Common myeloid progenitor, CD34-positive (primary cell): Measurements from ENCODE around the gene MYBPHL.

Experiments
- CTCF ChIA-PET: fragments of 350-600 bp; sonication (Branson Sonifier 250); formaldehyde crosslinking; loops from one replicate; lab custom pipeline; 2021; ENCODE audit warnings: antibody characterized with exemption; lab: Charles Lee
- POLR2A ChIA-PET: fragments of 350-600 bp; sonication (Branson Sonifier 250); formaldehyde crosslinking; loops from one replicate; lab custom pipeline; 2021; ENCODE audit warnings: antibody characterized with exemption; lab: Charles Lee
- DNase-seq, 3 donors: peaks; one replicate each; pipeline versions ENCODE4 v3.0.0 to v3.0.0-alpha.2; 2013
- H3K27ac ChIP-seq, 2 experiments: 1 replicate in 1 of 2; 2 replicates in 1 of 2; pipeline ENCODE4 v1.7.0; 2013; ENCODE audit warnings: inconsistent platforms in 2 of 2, low read length in 2 of 2, mild to moderate bottlenecking in 2 of 2, low read depth in 1 of 2, moderate library complexity in 1 of 2; ENCODE audit not compliant: severe bottlenecking in 2 of 2, insufficient read depth in 1 of 2, poor library complexity in 1 of 2
- H3K27me3 ChIP-seq, 5 experiments: replicated peaks in 2 of 5; 1 replicate in 3 of 5; 2 replicates in 2 of 5; pipeline versions ENCODE4 v1.6.1 to v1.7.0; 2013; ENCODE audit warnings: low read length in 4 of 5, mild to moderate bottlenecking in 2 of 5, moderate library complexity in 2 of 5, inconsistent platforms in 1 of 5; ENCODE audit not compliant: insufficient read depth in 5 of 5, control insufficient read depth in 4 of 5
- H3K36me3 ChIP-seq, 4 experiments: 1 replicate in 2 of 4; 2 replicates in 2 of 4; pipeline versions ENCODE4 v1.6.1 to v1.7.0; 2013; ENCODE audit warnings: low read length in 3 of 4, control low read depth in 1 of 4, mild to moderate bottlenecking in 1 of 4; ENCODE audit not compliant: control insufficient read depth in 4 of 4, insufficient read depth in 4 of 4
- H3K4me1 ChIP-seq, 4 experiments: 1 replicate in 3 of 4; 2 replicates in 1 of 4; pipeline versions ENCODE4 v1.6.1 to v1.7.1; 2013; ENCODE audit warnings: low read length in 3 of 4, mild to moderate bottlenecking in 3 of 4, control low read depth in 1 of 4, inconsistent platforms in 1 of 4, moderate library complexity in 1 of 4; ENCODE audit not compliant: control insufficient read depth in 4 of 4, insufficient read depth in 4 of 4; ENCODE audit errors: control extremely low read depth in 1 of 4
- H3K4me3 ChIP-seq, 7 experiments: 1 replicate in 4 of 7; 2 replicates in 3 of 7; pipeline versions ENCODE4 v1.5.1 to v1.7.0; 2013; ENCODE audit warnings: mild to moderate bottlenecking in 7 of 7, low read length in 6 of 7, moderate library complexity in 6 of 7, inconsistent platforms in 2 of 7, low read depth in 2 of 7, control low read depth in 1 of 7; ENCODE audit not compliant: insufficient read depth in 4 of 7, control insufficient read depth in 1 of 7; ENCODE audit errors: extremely low read depth in 1 of 7
- H3K9me3 ChIP-seq, 5 experiments: 1 replicate in 4 of 5; 2 replicates in 1 of 5; pipeline versions ENCODE4 v1.6.1 to v1.7.1; 2013; ENCODE audit warnings: low read length in 4 of 5, mild to moderate bottlenecking in 2 of 5, inconsistent platforms in 1 of 5, low read depth in 1 of 5, moderate library complexity in 1 of 5; ENCODE audit not compliant: control insufficient read depth in 4 of 5, insufficient read depth in 2 of 5; ENCODE audit errors: control extremely low read depth in 1 of 5
- WGBS: methylation state at CpG from one replicate; pipeline ENCODE4 v1.1.5; 2013; ENCODE audit not compliant: insufficient coverage; 5-methylcytosine and 5-hydroxymethylcytosine counted together

Gene MYBPHL

GRCh38 chr1:109281680-109282496, 24.9 kb downstream of the MYBPHL start:
- ChIA-PET POLR2A (interaction anchor here (0.5 kb wide), 1 partner anchor 145 kb away, joined by 3 read pairs; no protein-coding TSS in a partner anchor), CTCF (interaction anchor here (1.9 to 8.8 kb wide), 2 partner anchors 18 to 117 kb away, joined by 5 to 181 read pairs; partner anchors contain the start of gene SORT1)
- peaks cover 0 to 17% (median 6%) of the 10 kb centered on the region in 4 experiments for H3K36me3 ChIP-seq
- WGBS = 74% methylated on average over 23 of the region's 28 CpGs
- peaks cover 6 to 47% (median 23%) of the 10 kb centered on the region in 4 experiments for H3K4me1 ChIP-seq
- no peaks in the 10 kb centered on the region for H3K9me3 ChIP-seq
- no peaks in the 10 kb centered on the region for H3K27me3 ChIP-seq
- H3K4me3 ChIP-seq = peak overlapping the region in 6 of 7 experiments; percentile 76 to 94 (median 90)
- H3K27ac ChIP-seq = no peak overlapping the region
- DNase-seq = peak in 2 of 3 donors; percentile 10 to 15

- no peak overlapping the region for H3K4me3 ChIP-seq
- CTCF ChIA-PET = interaction anchor here (8.8 kb wide), 1 partner anchor 118 kb away, joined by 181 read pairs; the partner anchor contains the start of gene SORT1
- POLR2A ChIA-PET = no interaction called here
- H3K27me3 ChIP-seq = no peaks in the 10 kb centered on the region
- no peak overlapping the region for H3K27ac ChIP-seq
- H3K36me3 ChIP-seq = peaks cover 0 to 17% (median 6%) of the 10 kb centered on the region in 4 experiments
- H3K4me1 ChIP-seq = peaks cover 6 to 47% (median 23%) of the 10 kb centered on the region in 4 experiments
- DNase-seq = no peak
- no peaks in the 10 kb centered on the region for H3K9me3 ChIP-seq
- 96% methylated on average over 7 of the region's 12 CpGs for WGBS
These were observed 25.9 kb downstream of the MYBPHL start for GRCh38 chr1:109280862-109281261.

- no peak for DNase-seq
- no peak overlapping the region for H3K27ac ChIP-seq
- H3K36me3 ChIP-seq = peaks cover 0 to 17% (median 6%) of the 10 kb centered on the region in 4 experiments
- H3K27me3 ChIP-seq = no peaks in the 10 kb centered on the region
- POLR2A ChIA-PET = no interaction called here
- H3K4me3 ChIP-seq = no peak overlapping the region
- 95% methylated on average over 5 of the region's 5 CpGs for WGBS
- peaks cover 6 to 58% (median 23%) of the 10 kb centered on the region in 4 experiments for H3K4me1 ChIP-seq
- H3K9me3 ChIP-seq = no peaks in the 10 kb centered on the region
- CTCF ChIA-PET = interaction anchor here (0.6 to 8.8 kb wide), 7 partner anchors 11 to 258 kb away, joined by 4 to 181 read pairs (median 11); partner anchors contain the start of gene SORT1
These were observed 27.1 kb downstream of the MYBPHL start for GRCh38 chr1:109279615-109280278.

DNA sequence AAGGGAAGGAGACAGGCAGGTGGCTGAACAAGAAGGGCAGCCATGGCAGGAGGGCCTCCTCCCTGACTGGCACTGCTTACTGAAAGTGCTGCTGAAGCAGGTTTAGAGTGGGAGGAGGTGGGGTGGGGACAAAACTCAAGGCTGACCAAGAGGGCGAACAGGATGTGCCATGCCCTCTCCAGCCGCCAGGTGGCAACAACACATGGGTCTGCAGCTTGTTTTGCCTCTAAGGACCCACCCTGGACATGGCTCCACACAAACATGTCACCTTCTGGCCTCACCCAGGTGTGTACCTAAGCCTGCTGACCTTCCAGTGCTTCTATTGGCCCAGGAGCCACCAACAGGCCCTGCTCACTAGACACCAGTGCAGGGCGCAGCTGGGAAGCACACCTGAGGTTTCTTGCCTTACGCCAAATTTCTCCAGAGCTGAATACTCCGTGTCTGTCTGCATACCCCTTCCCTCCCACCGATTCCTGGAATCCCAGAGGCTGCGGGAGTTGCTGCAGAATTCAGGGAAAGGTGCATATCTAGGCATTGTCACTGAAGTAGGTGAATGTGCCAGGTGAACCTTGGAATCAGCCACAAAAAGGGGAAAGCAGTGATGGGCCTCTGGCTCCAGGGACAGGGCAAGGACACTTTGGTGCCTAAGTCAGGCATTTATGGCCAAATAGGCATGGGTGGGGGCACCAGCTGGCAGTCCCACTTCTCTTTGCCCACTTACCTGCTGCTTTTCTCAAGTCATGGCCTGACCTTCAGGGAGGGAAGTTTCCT, 29.2 kb downstream of the MYBPHL start:
- CTCF ChIA-PET = interaction anchor here (0.6 to 8.8 kb wide), 25 partner anchors 8 to 1601 kb away, joined by 3 to 181 read pairs (median 5); partner anchors contain the start of gene SORT1
- 90% methylated on average over 6 of the region's 7 CpGs for WGBS
- H3K27ac ChIP-seq = no peak overlapping the region
- H3K9me3 ChIP-seq = no peaks in the 10 kb centered on the region
- peaks cover 0 to 5% (median 0%) of the 10 kb centered on the region in 5 experiments for H3K27me3 ChIP-seq
- H3K4me1 ChIP-seq = peaks cover 6 to 61% (median 22%) of the 10 kb centered on the region in 4 experiments
- peak; percentile 62 to 70 (median 63) for DNase-seq
- peaks cover 0 to 17% (median 6%) of the 10 kb centered on the region in 4 experiments for H3K36me3 ChIP-seq
- POLR2A ChIA-PET = interaction anchor here (0.6 kb wide), 1 partner anchor 238 kb away, joined by 3 read pairs; no protein-coding TSS in a partner anchor
- no peak overlapping the region for H3K4me3 ChIP-seq

DNA sequence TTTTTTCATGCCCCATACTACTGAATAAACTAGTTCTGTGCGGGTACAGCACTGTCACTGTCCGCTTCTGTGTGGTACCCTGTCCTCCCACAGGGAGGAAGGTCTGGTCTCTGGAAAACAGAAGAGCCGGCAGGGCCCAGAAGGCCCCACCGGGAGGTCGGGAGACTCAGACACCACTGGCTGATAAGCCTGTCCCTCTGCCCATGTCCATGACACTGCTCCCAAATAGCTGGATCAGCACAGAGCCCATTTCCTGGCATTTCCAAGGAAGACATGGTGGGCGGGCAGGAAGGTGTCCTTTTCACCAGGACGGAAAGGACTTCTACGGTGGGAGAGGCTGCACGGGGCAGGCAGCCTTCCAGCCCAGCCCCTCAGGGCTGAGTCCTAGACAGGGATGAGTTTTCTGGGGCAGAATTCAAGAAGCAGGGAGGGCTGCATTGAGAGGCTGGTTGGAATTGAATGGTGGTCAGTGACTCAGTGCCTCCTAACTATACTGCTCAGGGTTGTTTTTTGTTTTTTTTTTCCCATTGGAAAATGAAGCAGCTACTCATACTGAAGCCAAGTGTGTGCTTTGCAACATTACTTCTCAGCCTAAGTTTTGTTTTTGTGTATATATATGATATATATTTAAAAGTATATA, 31.0 kb downstream of the MYBPHL start:
- Histone ChIP-seq H3K36me3 (peaks cover 0 to 17% (median 6%) of the 10 kb centered on the region in 4 experiments), H3K4me1 (peaks cover 0 to 44% (median 11%) of the 10 kb centered on the region in 4 experiments), H3K4me3 (no peak overlapping the region), H3K27ac (no peak overlapping the region), H3K27me3 (peaks cover 0 to 5% (median 0%) of the 10 kb centered on the region in 5 experiments), H3K9me3 (no peaks in the 10 kb centered on the region)
- 98% methylated on average over 9 of the region's 9 CpGs for WGBS
- POLR2A ChIA-PET = no interaction called here
- CTCF ChIA-PET = interaction anchor here (1.0 to 8.8 kb wide), 9 partner anchors 12 to 256 kb away, joined by 3 to 181 read pairs (median 13); partner anchors contain the start of gene SORT1
- no peak for DNase-seq
